Right cardiac atrium (tissue), 5 donors: ENCODE data around the gene TAF10. TPM values are rescaled to one million over a fixed set of nuclear protein-coding genes. Genes with fewer than 3 reads are reported as not detected.
A peak's percentile ranks its signal among the peaks of the same experiment; 100 is the strongest.

Source experiments
- ATAC-seq, 2 donors: fragments of 200-7000 bp; cut with Tn5 transposase; one replicate each; pipeline versions ENCODE4 v1.8.0 to v1.9.1; 2020; ENCODE audit warnings: moderate library complexity in 2 of 2, mild to moderate bottlenecking in 1 of 2
- DNase-seq, 3 donors: peaks; one replicate each; pipeline ENCODE4 v3.0.0-alpha.2; 2020
- H3K27ac ChIP-seq: one replicate; pipeline ENCODE4 v1.5.1; 2013; ENCODE audit warnings: mild to moderate bottlenecking, low read length, control low read depth, moderate library complexity
- H3K27me3 ChIP-seq: one replicate; pipeline ENCODE4 v1.6.1; 2013; ENCODE audit not compliant: control insufficient read depth, insufficient read depth
- H3K4me1 ChIP-seq: one replicate; pipeline ENCODE4 v1.6.1; 2013; ENCODE audit warnings: low read length; ENCODE audit not compliant: control insufficient read depth, insufficient read depth
- H3K4me3 ChIP-seq: one replicate; pipeline ENCODE4 v1.5.1; 2013; ENCODE audit warnings: low read length, control low read depth
- H3K9me3 ChIP-seq: one replicate; pipeline ENCODE4 v1.6.1; 2013; ENCODE audit warnings: low read length; ENCODE audit not compliant: control insufficient read depth
- WGBS: extraction: QIAGEN DNeasy Blood & Tissue Kit; methylation state at CpG from one replicate; pipeline ENCODE4 v1.1.7; 2013; 5-methylcytosine and 5-hydroxymethylcytosine counted together
- intact Hi-C, 4 donors: fragments of 100-400 bp; cut with DNase I; formaldehyde crosslinking; loops; one replicate each; pipeline versions ENCODE4 v1.11.0 to v1.14.0; 2022 to 2023
- polyA plus RNA-seq: library from polyadenylated mRNA; stranded (reverse); fragments of 200-250 nt; gene quantifications from one replicate; pipeline ENCODE4 v1.2.3, GENCODE V29; 2013
- total RNA-seq, 4 donors: library from RNA; stranded (reverse); fragmentation: NEBNext Ultra II Directional; extraction: Animal tissue kit (Norgen Biotek cat#: 25700); gene quantifications; one replicate each; pipeline ENCODE4 v1.2.1, GENCODE V29; 2021
- donor health status: healthy with polysubstance abuse.
- donor health status: DM: no; HTN: yes; CAD: no.
- donor health status: DM: no; HTN: no; CAD: no.
- donor health status: DM: no; HTN: yes; CAD: no; lungs with severe emphysema.
- donor health status: DM: yes; HTN: yes; CAD: no.

TAF10 gene
- total and polyA plus RNA-seq, 5 donors = 96.9 to 115 (median 100) TPM

DNA sequence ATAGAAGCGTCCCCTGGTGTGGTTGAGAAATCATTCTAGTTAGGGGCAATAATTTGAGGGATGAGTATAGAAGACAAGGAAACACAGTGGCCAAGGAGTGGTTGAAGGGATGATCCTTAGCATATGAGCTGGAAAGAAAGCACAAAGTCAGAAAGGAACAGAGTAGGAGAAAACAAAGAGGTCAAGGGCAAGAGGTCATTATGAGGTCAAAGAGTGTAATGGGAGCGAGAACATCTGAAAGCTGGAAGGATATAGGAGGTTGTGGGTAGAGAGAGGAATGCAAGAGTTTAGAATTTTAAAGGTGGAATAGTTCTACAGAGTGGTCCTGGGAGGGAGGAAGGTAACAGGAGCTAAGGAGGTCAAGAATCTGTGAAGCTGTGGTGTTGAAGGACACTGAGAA lies 41.6 kb upstream of the TAF10 start:
- Histone ChIP-seq H3K4me1 (peaks cover 3% of the 10 kb centered on the region), H3K27ac (no peak overlapping the region)
- 89% methylated on average over 2 of the region's 2 CpGs for WGBS

DNA sequence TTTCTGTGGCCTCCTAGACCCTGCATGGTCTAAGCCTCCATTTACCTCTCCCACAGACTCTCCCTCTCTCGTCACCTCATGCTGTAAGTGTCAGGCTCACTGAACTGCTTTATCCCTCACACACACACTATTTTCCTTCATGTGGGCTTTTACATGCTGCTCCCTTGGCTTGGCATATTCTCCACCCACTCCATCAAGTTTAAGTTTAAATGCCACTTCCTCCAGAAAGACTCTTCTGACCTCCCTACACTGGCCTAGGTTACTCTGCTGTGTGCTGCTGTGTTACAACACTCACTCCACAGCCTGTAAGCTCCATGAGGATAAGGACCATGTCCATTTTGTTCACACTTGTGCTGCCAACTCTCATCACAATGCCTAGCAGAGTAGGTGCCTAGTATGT lies 41.1 kb upstream of the TAF10 start:
- ATAC-seq (no peak), DNase-seq (no peak)
- peaks cover 3% of the 10 kb centered on the region for H3K4me1 ChIP-seq
- WGBS = 94% methylated on average over 1 of the region's 1 CpG
- no peak overlapping the region for H3K4me3 ChIP-seq
- intact Hi-C loops = no loop called here
- no peaks in the 10 kb centered on the region for H3K27me3 ChIP-seq
- no peak overlapping the region for H3K27ac ChIP-seq
- H3K9me3 ChIP-seq = no peaks in the 10 kb centered on the region

More for the DNA sequence above, 41.6 kb upstream of the TAF10 start:
- ATAC-seq (no peak), DNase-seq (no peak)
- Histone ChIP-seq H3K4me3 (no peak overlapping the region), H3K9me3 (no peaks in the 10 kb centered on the region), H3K27me3 (no peaks in the 10 kb centered on the region)
- intact Hi-C loops = no loop called here

DNA sequence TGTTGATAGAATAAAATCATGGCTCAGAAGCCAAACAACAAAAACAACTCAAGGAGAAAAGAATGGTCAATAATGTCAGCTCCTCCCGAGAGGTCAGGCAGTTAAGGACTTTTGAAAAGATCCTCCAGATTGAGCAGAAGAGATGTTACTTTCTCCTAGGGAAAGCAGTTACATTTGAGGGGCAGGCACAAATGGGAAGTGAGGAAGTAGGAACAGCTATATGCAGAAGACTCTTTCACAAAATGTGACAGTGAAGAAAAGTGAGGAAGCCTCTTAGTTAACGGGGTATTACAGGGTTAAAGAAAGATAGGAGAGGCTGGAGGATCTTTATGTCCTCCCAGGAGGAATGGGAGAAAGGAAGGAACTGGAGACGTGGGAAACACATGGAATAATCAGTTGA lies 40.2 kb upstream of the TAF10 start:
- Histone ChIP-seq H3K9me3 (no peaks in the 10 kb centered on the region), H3K4me1 (peaks cover 4% of the 10 kb centered on the region), H3K27ac (no peak overlapping the region), H3K4me3 (no peak overlapping the region), H3K27me3 (no peaks in the 10 kb centered on the region)
- 52% methylated on average over 3 of the region's 3 CpGs for WGBS
- ATAC-seq = no peak
- no peak for DNase-seq
- intact Hi-C loops = no loop called here

DNA sequence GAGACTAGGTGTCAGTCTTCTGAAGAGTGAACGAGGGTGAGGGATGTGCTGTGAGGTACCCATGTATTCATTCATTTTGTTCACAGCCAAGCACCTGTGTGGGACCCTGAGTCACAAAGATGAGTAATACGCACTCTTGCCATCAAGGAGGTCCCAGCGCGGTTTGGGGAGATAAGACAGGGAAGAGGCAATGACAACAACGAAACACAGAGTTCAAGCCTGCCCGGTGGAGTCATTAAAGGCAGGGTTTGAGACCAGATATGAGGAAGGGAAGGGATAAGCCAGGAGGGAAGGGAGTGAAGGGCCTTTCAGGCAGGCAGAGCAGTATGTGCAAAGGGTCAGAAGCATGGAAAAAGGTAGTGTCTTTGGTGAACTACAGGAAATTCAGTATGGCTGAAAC lies 39.0 kb upstream of the TAF10 start:
- Histone ChIP-seq H3K4me1 (peaks cover 13% of the 10 kb centered on the region), H3K27me3 (no peaks in the 10 kb centered on the region), H3K9me3 (no peaks in the 10 kb centered on the region), H3K4me3 (no peak overlapping the region), H3K27ac (no peak overlapping the region)
- ATAC-seq (no peak), DNase-seq (no peak)
- WGBS = 48% methylated on average over 6 of the region's 6 CpGs
- intact Hi-C loops = no loop called here

DNA sequence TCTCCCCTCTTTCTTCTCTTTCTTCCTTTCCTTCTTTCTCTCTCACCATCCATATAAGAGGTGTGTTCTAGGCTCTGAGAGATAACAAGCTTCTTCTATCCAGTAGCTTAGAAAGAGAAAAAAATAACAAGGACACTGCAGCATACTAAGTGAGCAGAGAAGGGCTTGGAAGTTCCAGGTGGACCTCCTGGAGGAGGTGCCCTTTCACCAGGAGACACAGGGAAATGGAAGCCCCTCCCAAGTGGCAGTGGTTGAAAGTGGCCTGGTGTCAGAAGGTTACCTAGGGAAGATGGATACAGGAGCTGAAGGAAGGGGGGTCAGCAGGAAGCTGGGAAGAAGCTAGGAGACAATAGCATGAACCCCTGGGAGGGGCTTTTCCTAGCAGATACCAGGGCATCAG lies 38.1 kb upstream of the TAF10 start:
- H3K27me3 ChIP-seq = no peaks in the 10 kb centered on the region
- no peak overlapping the region for H3K4me3 ChIP-seq
- no peak for DNase-seq
- ATAC-seq = no peak
- intact Hi-C loops = no loop called here
- H3K27ac ChIP-seq = no peak overlapping the region
- no peaks in the 10 kb centered on the region for H3K9me3 ChIP-seq
- peaks cover 13% of the 10 kb centered on the region for H3K4me1 ChIP-seq

DNA sequence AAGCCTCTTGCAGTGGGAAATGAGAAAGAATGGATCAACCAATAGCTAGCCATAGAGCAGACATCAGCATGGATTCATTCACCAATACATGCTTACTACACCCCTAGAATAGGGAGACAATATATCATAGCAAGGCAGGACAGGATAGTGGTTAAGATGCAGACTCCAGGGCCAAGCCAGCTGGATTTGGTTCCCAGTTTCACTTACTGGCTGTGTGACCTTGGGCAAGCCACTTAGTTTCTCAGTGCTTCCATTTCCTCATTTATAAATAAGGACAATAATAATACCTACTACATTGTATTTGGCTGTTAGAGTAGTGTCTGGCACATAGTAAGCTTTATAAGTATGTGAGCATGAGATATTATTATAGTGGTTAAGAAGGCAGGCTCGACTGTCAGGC lies 36.5 kb upstream of the TAF10 start:
- 40% methylated on average over 1 of the region's 1 CpG for WGBS
- ATAC-seq (no peak), DNase-seq (peak in 1 of 3 donors; percentile 40)
- Histone ChIP-seq H3K4me3 (no peak overlapping the region), H3K9me3 (no peaks in the 10 kb centered on the region), H3K4me1 (peaks cover 13% of the 10 kb centered on the region), H3K27ac (peak overlapping the region; percentile 7), H3K27me3 (no peaks in the 10 kb centered on the region)
- intact Hi-C loops = no loop called here

DNA sequence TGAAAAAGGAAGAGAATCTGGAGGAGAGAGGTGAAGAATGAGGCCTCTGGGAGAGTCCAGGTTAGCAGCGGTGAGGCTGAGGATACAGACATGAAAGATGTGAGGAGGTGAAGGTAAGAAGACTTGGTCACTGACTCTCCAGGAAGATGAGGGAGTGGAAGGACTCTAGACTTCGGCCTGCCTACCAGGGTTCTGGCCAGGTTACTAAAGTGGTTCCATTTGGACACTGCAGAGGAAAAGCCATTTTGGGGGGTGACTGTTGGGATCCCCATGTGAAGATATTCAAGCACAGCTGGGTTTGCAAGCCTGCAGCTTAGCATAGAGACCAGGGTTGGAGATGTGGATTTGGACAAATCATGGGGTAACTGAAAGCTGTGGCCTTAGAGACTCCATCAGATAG lies 35.8 kb upstream of the TAF10 start:
- no peak for DNase-seq
- peak overlapping the region; percentile 39 for H3K27ac ChIP-seq
- H3K4me1 ChIP-seq = peaks cover 13% of the 10 kb centered on the region
- no peaks in the 10 kb centered on the region for H3K27me3 ChIP-seq
- H3K4me3 ChIP-seq = no peak overlapping the region
- no peak for ATAC-seq
- H3K9me3 ChIP-seq = no peaks in the 10 kb centered on the region
- intact Hi-C loops = no loop called here
- WGBS = 91% methylated on average over 2 of the region's 2 CpGs

DNA sequence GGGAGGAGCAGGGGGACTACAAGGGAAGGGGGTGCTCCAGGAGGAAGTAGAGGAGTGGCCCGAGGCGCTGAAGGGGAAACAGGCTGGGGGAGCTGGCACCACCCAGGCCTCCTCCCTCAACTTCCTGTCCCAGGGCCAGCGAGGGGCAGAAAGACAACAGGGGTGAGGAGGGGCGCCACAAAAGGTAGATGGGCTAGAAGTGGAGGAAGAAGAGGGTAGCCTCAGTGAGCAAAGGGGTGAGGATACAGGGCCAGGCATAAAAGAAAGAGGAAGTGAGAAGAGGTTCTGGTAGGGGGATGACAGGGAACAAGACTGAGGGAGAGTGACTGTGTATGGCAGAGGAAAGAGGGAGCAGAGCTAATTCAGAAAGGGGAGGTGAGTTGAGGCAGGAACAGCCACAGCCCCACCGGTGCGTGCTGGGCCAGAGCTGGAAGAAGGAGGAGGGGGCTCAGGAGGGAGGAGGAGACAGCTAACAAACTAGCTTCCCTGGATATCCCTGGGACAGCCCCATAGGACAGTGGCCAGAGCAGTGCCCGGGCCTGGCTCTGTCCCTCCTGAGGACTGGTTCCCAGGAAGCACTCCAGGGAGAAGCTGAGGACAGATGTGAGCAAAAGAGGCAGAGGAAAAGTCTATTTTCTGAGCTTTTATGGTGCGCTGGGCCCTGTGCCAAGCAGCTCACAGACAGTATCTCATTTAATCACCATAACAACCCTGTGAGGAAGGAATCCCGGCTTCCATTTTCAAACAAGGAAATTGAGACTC lies 35.1 kb upstream of the TAF10 start:
- ATAC-seq (peak; percentile 33 to 59), DNase-seq (peak; percentile 64 to 83 (median 79))
- WGBS = 37% methylated on average over 9 of the region's 9 CpGs
- no peaks in the 10 kb centered on the region for H3K9me3 ChIP-seq
- peak overlapping the region; percentile 36 for H3K27ac ChIP-seq
- no peak overlapping the region for H3K4me3 ChIP-seq
- intact Hi-C loops = no loop called here
- H3K27me3 ChIP-seq = no peaks in the 10 kb centered on the region
- peaks cover 13% of the 10 kb centered on the region for H3K4me1 ChIP-seq

DNA sequence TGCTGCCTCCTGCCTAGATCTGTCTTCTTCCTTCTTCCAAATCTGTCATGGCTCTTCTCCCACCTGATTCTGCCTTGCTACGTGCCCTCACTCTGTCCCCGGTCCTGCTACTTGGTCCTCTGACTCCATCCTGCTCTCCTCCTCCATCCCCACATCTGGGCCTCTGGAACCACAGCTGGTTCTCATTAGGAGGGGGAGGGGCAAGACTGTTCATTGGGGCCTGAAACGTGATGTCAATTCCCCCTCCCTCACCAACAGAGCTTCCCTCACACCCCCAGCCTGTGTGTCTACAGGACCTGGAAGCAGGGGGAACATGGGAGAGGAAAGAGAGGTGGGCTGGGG lies 34.5 kb upstream of the TAF10 start:
- WGBS = 24% methylated on average over 3 of the region's 3 CpGs
- Histone ChIP-seq H3K9me3 (no peaks in the 10 kb centered on the region), H3K27ac (peak overlapping the region; percentile 36), H3K4me3 (no peak overlapping the region), H3K4me1 (peaks cover 13% of the 10 kb centered on the region), H3K27me3 (no peaks in the 10 kb centered on the region)
- intact Hi-C loops = no loop called here
- ATAC-seq = peak; percentile 47 to 61
- DNase-seq = peak in 2 of 3 donors; percentile 72 to 78

DNA sequence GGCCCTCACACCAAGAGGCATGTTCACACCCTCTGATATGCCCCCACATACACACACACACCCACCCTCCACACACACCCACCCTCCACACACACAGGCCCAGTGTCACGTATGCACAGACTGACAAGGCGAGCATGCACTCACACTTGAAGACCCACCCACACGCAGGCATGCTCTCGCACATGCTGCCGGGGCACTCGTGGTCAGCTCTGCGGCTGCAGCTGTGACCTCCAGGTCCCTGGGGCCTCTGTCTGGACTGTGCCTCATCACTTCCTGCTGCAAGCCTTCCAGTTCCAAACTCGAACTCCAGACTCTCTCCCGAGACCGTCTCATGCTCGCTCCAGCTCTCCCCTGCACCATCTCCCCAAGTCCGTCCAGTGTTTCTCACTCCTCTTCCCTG lies 34.1 kb upstream of the TAF10 start:
- peak; percentile 81 to 92 (median 91) for DNase-seq
- Histone ChIP-seq H3K4me1 (peaks cover 12% of the 10 kb centered on the region), H3K4me3 (no peak overlapping the region), H3K27me3 (no peaks in the 10 kb centered on the region), H3K9me3 (no peaks in the 10 kb centered on the region), H3K27ac (peak overlapping the region; percentile 36)
- ATAC-seq = peak; percentile 72 to 78
- intact Hi-C loops = no loop called here
- WGBS = 31% methylated on average over 12 of the region's 12 CpGs

DNA sequence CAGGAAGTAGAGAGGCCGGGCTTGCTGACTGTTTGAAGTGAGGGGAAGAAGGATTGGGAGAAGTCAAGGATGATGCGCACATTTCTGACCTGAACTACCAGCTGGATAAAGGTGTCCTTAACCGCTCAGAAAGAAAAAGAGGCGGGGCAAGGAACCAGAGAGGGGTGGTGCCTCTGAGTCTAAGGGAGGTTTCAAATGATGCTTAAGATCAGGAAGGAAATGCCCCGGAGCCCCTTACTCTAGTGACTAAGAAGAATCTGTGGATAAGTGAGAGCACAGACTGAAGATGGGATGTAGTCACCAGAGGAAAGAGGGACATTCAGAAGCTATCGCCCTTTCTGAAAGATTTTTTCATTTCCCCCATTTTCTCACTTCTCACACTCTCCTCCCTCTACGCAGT lies 30.9 kb upstream of the TAF10 start:
- H3K4me3 ChIP-seq = no peak overlapping the region
- no peaks in the 10 kb centered on the region for H3K9me3 ChIP-seq
- ATAC-seq (no peak), DNase-seq (no peak)
- H3K27ac ChIP-seq = no peak overlapping the region
- peaks cover 12% of the 10 kb centered on the region for H3K4me1 ChIP-seq
- intact Hi-C loops = no loop called here
- no peaks in the 10 kb centered on the region for H3K27me3 ChIP-seq
- WGBS = 83% methylated on average over 7 of the region's 7 CpGs
